ENCODE measurements around the gene CCDC59. TPM values are rescaled to one million over a fixed set of nuclear protein-coding genes. Genes with fewer than 3 reads are reported as not detected.

Gene CCDC59
- total RNA-seq, 1 experiment from 2014 or later: 76.6 TPM

DNA sequence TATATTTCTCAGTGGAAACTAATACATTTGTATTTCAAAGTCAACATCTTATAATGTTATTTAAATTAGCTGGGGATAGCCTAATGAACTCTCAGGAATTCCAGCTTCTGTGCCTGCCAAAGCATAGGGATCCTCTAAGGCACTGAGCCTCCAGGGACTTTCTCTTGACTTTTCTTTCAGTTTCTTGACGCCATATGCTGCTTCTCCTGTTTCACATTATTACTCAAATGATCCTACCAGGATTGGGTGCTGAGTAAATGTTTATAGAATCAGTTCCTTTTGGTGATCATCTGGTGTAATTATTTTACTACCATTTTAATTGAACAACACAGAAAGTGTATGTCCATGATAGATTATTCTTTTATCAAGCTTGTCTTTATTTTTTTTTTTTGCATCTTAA, 8.0 kb upstream of the CCDC59 start:
- TF ChIP-seq TCF7L2 (IDR thresholded peaks at IDR 0.05; ENCODE audit: borderline replicate concordance, extremely low read depth, insufficient read depth, insufficient read length) (no peak), SIN3A (IDR thresholded peaks at IDR 0.05; ENCODE audit: low read depth) (no peak), SRF (IDR thresholded peaks at IDR 0.05; ENCODE audit: low read depth) (no peak), RAD21 (IDR thresholded peaks at IDR 0.05; ENCODE audit: low read depth) (no peak), ZBTB33 (IDR thresholded peaks at IDR 0.05; ENCODE audit: extremely low read depth, insufficient replicate concordance, low read length) (no peak), EGR1 (IDR thresholded peaks at IDR 0.05; ENCODE audit: low read depth) (no peak), REST (IDR thresholded peaks at IDR 0.05; ENCODE audit: low read depth) (no peak), CBX3 (IDR thresholded peaks at IDR 0.05; ENCODE audit: low read depth) (no peak), FOSL1 (IDR thresholded peaks at IDR 0.05; ENCODE audit: low read depth) (no peak), ZFX (IDR thresholded peaks at IDR 0.05) (no peak), SP1 (IDR thresholded peaks at IDR 0.05; ENCODE audit: low read depth) (no peak), ELF1 (IDR thresholded peaks at IDR 0.05; ENCODE audit: borderline replicate concordance, low read depth) (no peak), YY1 (IDR thresholded peaks at IDR 0.05; ENCODE audit: extremely low read depth, insufficient replicate concordance, low read depth, low read length) (no peak), POLR2A (IDR thresholded peaks at IDR 0.05; ENCODE audit: borderline replicate concordance, extremely low read depth, insufficient read depth, insufficient read length) (no peak), CEBPB (IDR thresholded peaks at IDR 0.05; ENCODE audit: low read depth) (no peak), JUND (IDR thresholded peaks at IDR 0.05) (no peak)
- TF ChIP-seq, protein P1, sequence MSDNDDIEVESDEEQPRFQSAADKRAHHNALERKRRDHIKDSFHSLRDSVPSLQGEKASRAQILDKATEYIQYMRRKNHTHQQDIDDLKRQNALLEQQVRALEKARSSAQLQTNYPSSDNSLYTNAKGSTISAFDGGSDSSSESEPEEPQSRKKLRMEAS (IDR thresholded peaks at IDR 0.05): no peak
- TF ChIP-seq, protein P2, sequence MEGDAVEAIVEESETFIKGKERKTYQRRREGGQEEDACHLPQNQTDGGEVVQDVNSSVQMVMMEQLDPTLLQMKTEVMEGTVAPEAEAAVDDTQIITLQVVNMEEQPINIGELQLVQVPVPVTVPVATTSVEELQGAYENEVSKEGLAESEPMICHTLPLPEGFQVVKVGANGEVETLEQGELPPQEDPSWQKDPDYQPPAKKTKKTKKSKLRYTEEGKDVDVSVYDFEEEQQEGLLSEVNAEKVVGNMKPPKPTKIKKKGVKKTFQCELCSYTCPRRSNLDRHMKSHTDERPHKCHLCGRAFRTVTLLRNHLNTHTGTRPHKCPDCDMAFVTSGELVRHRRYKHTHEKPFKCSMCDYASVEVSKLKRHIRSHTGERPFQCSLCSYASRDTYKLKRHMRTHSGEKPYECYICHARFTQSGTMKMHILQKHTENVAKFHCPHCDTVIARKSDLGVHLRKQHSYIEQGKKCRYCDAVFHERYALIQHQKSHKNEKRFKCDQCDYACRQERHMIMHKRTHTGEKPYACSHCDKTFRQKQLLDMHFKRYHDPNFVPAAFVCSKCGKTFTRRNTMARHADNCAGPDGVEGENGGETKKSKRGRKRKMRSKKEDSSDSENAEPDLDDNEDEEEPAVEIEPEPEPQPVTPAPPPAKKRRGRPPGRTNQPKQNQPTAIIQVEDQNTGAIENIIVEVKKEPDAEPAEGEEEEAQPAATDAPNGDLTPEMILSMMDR (IDR thresholded peaks at IDR 0.05 in 2 of 3, conservative IDR thresholded peaks at IDR 0.05 in 1 of 3; ENCODE audit: borderline replicate concordance in 1 of 3, insufficient read depth in 1 of 3, low read depth in 2 of 3, low read length in 2 of 3): no peak
- H3K9me2 ChIP-seq (ENCODE audit: insufficient read depth): no peaks in the 10 kb centered on the region
- no peak overlapping the region for H3K27ac ChIP-seq (ENCODE audit: low read depth, low read length)
- RAD21 ChIA-PET (ENCODE audit: low non-redundant PET in 1 of 2, low total read pairs in 2 of 2, uncharacterized antibody in 2 of 2, unreplicated experiment in 2 of 2): no interaction called here
- DNase-seq (ENCODE audit: low read depth, low spot score) (no peak), ATAC-seq (no peak)
- no TSS peak for BruUV-seq (replicated peaks)
- POLR2A ChIA-PET: no interaction called here
- no peak overlapping the region for H3K9ac ChIP-seq (ENCODE audit: low read length)
- H3K9me3 ChIP-seq (ENCODE audit: control insufficient read depth in 1 of 2, insufficient read depth in 1 of 2, low read depth in 1 of 2, low read length in 2 of 2): no peaks in the 10 kb centered on the region
- no peak overlapping the region for H3K4me2 ChIP-seq (ENCODE audit: low read length)
- no peaks in the 10 kb centered on the region for H3K4me1 ChIP-seq (ENCODE audit: control insufficient read depth in 1 of 2, insufficient read depth in 2 of 2, low read length in 2 of 2)
- intact Hi-C loops (cut with micrococcal nuclease): no loop called here
- no peaks in the 10 kb centered on the region for H4K20me1 ChIP-seq (ENCODE audit: insufficient read depth)
- H3K36me3 ChIP-seq (ENCODE audit: control insufficient read depth in 1 of 2, insufficient read depth in 2 of 2, low read length in 2 of 2): no peaks in the 10 kb centered on the region
- CTCF ChIA-PET: no interaction called here
- no peak overlapping the region for H3K4me3 ChIP-seq (replicated peaks in 1 of 2; ENCODE audit: low read depth in 1 of 2, low read length in 2 of 2)
- H3K79me2 ChIP-seq (ENCODE audit: insufficient read depth, low read length): no peaks in the 10 kb centered on the region
- no peaks in the 10 kb centered on the region for H3K27me3 ChIP-seq (ENCODE audit: insufficient read depth, low read length)
- H2AFZ ChIP-seq (ENCODE audit: low read depth, low read length, poor library complexity, severe bottlenecking): no peak overlapping the region
